ENCODE measurements around the gene WASL. TPM values are rescaled to one million over a fixed set of nuclear protein-coding genes. Genes with fewer than 3 reads are reported as not detected.

The WASL gene
- polyA plus RNA-seq, result 84.9 and 97.6 TPM in 2 replicates

GRCh38 chr7:123748734-123749536 lies at the start of gene WASL:
Gene WASL, minus strand, starts transcription at chr7:123749003. Its CDS starts 269 bp downstream, at chr7:123748734.

DNA sequence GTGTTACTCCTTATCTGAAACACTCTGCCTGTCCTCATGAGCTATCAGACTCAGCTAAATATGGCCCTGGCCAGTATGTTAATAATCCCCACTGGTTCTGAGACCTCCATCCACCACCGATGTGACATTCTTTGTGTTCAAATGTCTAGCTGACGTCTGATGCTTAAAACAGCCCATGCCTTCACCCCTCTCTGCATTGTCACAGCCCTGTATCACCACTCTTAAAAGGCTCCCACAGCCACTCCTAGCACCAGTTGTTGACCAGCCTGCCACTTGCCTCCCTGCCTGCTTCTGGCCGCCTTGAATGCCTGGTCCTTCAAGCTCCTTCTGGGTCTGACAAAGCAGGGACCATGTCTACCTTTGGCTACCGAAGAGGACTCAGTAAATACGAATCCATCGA lies 93.2 kb downstream of the WASL start, which contains the start of gene LMOD2:
Gene LMOD2 (plus strand): TSS at position 253 of the 400 bp plus-strand sequence. CDS start 98 bp downstream, at position 351.

Other genes with a start within 250 kb of the WASL start
- gene IQUB, start 214.4 kb downstream of the WASL start, polyA plus RNA-seq, result 0.34 and 2.9 TPM in 2 replicates
- gene NDUFA5, start 191.2 kb downstream of the WASL start, polyA plus RNA-seq, result 1,264 and 1,364 TPM in 2 replicates
- 0.28 TPM in 1 of 2 replicates, not detected in the other for gene ASB15, start 147.2 kb downstream of the WASL start, polyA plus RNA-seq
- not detected in 2 replicates for gene LMOD2, start 93.1 kb downstream of the WASL start, polyA plus RNA-seq
- not detected in 2 replicates for gene HYAL4, start 96.2 kb upstream of the WASL start, polyA plus RNA-seq
- gene SPAM1, start 176.2 kb upstream of the WASL start, polyA plus RNA-seq, result not detected in 2 replicates